Endometrial microvascular endothelial cells (primary cell): ENCODE measurements around the gene TREX2. TPM values are rescaled to one million over a fixed set of nuclear protein-coding genes. Genes with fewer than 3 reads are reported as not detected.

Experiments
- in situ Hi-C: cut with HindIII; loops from 2 replicates; pipeline ENCODE4 v1.10.0; 2017; ENCODE audit warnings: low sequenced_read_pairs, low pct_unique_long_range_greater_than_20kb; ENCODE audit errors: inconsistent ontology term
- total RNA-seq: library from RNA; depleted of rRNA; stranded (reverse); fragments of >200 nt; gene quantifications from one replicate; pipeline ENCODE4 v1.2.3, GENCODE V29; 2015; ENCODE audit errors: inconsistent ontology term

TREX2 gene
- total RNA-seq, 1 donor from 2014 or later: 0.56 TPM

DNA sequence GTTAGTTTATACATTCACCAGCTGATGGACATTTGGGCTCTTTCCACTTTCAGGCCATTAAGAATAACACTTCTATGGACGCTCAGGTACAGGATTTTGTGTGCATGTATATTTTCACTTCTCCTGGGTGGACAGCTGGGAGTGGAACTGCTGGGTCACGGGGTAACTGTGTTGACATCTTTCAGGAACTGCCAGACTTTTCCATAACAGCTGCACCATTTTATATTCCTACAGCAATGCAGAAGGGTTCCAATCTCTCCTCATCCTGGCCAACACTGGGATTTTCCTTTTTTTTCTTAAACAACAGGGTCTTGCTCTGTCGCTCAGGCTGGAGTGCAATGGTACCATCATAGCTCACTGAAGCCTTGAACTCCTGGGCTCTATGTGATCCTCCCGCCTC, 12.6 kb upstream of the TREX2 start:
- in situ Hi-C loops: no loop called here

GRCh38 chrX:153457827-153458466, 12.1 kb upstream of the TREX2 start:
- in situ Hi-C loops: no loop called here

GRCh38 chrX:153457136-153457825, 11.4 kb upstream of the TREX2 start:
- in situ Hi-C loops: no loop called here

GRCh38 chrX:153456704-153457103, 10.8 kb upstream of the TREX2 start:
- in situ Hi-C loops: no loop called here

DNA sequence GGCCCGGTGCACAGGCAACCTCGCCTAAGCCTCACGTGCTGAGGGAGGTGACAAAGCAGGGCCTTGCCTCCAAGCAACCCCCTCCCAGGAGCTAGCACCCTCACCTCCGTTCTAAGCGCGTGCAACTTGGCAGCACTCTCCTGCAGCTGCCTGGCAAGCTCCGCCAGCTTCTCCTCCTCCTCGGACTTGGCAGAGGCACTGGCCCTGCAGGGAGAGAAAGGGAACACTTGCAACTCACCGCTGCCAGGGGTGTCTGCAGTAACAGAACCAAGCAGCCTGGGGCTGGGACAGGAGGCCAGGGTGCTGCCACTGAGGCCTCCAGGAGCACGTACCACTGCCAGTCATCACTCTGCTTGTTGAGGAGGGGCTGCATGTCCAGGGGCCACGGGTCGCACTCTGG, 10.3 kb upstream of the TREX2 start:
- in situ Hi-C loops: no loop called here

DNA sequence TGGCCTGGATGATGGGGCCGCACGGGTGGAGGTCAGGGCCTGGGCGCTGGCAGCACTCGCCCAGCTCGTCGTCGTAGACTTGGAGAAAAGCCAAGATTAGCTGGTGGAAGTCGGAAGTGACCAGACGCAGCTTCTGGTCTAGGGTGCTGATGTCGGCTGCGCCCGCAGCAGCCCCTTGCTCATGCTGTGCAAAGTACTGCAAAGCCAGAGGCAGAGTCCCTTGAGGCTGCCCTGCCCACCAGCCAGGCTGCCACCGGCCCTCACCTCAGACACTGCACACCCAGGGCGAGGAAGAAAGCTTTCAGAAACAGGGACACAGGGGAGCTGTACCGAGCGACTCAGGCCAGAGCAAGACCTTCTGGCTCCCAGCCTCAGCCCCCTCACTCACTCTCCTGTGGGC, 9.7 kb upstream of the TREX2 start:
- in situ Hi-C loops: no loop called here

DNA sequence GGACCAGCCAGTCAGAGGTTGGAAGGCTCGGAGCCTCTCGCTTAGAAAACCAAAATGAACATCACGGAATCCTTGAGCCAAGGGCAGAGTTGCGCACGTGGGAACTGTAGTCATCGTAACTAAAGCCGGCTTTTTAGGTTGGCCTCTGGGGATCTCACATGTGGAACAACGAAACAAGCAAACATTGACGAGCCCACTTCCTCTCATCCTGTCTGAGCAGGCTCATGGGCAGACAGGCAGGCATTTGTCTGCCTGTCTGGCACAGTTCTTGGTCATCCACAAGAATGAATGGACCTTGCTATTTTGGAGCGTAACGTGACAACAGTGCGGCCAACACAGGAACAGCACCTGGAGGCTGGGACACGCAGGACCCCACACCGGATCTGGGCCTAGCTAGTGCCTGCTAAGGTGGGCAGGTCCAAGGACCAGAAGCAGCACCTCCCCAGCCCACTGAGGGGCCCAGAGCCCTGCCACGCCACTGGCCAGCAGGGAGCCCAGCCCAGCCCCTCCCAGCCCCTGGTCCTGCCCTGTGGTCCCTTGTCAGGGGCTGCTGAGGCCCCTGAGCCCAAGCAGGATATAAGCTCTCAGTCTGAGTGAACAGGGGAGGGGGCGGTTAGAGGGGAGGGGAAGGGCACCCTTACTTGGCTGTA, 9.2 kb upstream of the TREX2 start:
- in situ Hi-C loops: no loop called here

DNA sequence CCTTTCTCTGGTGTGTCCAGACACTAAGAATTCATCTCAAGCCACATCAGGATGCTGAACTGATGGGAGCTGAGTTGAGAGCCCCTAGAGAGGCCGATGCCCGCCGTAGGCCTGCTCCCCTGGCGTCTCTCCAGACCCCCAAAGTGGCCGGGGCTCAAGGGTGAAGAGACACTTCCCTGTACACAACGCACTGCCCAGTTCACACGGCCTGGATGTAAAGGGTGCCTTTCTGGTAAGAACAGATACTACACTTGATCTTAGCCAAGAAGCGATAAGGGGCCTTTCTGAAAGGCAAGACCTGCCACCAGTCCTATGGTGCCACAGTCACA, 5.1 kb upstream of the TREX2 start:
- in situ Hi-C loops: no loop called here

DNA sequence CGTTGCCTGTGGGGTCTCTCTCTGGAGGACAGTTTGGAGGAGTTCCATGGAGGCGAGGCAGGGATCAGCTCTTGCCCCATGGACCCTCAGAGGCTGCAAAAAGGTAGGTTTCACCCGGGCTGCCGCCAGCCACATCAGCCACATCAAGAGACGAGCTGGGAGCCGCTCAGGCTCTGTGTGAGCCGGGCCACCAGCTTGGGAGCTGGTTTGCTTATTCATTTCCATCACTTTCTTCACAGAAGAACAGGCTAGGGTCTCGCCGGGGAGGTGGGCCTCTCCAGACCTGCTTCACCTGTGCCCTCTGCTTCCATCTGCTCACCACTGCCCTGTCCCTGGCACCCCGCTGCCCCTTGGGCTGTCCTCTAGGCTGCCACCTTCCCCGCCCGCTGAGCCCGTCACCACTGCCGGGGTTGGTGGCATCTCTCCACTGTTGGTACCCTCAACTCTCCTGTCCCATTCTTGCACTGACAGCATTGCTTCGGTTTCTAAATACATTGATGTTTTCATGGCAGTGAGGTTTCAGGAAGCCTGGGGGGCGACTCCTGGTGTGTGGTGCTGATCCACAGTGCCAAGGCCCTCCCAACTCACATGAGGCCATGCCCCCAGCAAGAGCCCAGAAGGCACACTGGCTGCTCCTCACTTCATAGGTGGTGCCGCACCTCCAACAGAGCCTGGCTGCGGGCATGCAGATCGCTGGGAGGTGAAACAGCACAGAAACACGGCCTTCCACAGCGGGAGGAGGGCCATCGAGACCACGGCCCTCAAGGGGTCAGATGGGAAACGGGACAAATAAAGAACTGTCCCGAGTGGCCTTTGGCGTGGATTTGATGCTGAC, 4.5 kb upstream of the TREX2 start:
- in situ Hi-C loops: no loop called here

DNA sequence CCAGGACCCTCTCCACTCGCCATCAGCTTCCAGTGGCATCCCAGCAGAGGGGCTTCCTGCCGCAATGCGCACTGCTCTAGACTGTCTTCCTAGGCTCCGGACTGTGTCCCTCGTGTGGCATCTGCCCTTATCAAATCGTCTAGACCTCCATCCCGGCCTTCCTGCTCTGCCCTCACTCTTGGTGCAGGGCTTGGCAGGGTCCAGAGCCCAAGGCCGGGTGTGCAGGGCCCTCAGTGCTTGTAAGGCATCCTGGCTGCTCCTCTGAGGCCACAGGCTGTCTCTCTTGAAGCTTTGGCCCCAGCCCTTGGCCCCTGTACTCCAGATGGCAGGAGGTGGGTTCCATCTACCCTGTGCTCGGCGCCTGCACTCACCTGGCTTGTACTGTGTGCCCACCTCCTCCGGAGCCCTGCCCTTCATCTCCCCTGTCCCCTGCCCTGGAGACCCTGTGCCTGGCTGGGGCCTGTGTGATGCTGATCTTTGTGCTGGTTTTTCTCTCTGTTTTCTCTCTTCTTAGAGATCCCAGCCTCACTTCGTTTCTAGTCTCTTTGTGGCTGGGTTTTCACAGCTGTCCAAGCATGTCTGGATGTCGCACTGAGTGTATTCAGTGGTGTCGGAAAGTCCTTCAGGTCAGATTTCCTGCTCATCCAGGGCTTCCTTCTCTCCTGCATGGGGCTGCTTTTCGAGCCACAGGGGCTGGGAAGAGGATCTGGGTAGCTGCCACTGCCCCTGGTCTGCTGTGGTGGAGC, 3.7 kb upstream of the TREX2 start:
- in situ Hi-C loops: no loop called here

DNA sequence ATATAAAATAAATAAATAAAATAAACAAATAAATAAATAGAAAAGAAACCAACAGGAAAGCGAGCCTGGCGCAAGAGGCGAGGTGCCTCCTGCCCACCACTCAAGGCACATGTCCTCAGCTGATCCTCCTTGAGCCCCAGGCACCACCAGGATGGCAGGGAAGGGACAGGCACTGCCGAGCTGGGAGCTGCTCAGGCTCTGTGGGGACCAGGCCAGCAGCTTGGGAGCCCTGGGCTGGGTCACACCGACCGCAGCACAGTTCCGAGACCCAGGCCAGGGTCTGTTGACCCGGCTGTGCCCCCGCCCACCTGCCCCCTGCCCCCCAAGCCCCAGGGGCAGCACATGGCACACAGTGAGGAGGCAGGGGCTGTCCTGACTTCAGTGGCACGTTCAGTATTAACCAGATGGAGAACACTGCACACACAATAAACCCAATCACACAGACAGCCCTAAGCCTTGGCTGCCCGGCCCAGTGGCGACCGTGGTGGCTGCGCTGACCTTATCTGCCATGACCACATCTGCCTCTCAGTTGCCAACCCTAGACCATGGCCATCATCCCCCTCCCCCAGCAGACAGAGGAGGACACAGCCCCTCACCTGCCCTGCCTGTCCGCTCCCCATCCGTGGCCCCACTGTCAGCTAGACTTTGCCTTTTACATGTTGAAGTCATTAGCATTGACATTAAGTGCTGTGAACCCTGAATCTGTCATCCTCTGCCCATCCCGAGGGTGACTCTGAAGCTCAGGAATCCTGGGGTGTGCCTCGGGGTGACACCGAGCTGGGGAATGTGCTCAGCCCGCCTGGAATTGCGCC, 2.9 kb upstream of the TREX2 start:
- in situ Hi-C loops: no loop called here

GRCh38 chrX:153447581-153447960, 1.7 kb upstream of the TREX2 start:
- in situ Hi-C loops: no loop called here

- in situ Hi-C loops: no loop called here
Observed at GRCh38 chrX:153446950-153447580, 1.2 kb upstream of the TREX2 start.

GRCh38 chrX:153446636-153446936, 730 bp upstream of the TREX2 start:
- in situ Hi-C loops: no loop called here

DNA sequence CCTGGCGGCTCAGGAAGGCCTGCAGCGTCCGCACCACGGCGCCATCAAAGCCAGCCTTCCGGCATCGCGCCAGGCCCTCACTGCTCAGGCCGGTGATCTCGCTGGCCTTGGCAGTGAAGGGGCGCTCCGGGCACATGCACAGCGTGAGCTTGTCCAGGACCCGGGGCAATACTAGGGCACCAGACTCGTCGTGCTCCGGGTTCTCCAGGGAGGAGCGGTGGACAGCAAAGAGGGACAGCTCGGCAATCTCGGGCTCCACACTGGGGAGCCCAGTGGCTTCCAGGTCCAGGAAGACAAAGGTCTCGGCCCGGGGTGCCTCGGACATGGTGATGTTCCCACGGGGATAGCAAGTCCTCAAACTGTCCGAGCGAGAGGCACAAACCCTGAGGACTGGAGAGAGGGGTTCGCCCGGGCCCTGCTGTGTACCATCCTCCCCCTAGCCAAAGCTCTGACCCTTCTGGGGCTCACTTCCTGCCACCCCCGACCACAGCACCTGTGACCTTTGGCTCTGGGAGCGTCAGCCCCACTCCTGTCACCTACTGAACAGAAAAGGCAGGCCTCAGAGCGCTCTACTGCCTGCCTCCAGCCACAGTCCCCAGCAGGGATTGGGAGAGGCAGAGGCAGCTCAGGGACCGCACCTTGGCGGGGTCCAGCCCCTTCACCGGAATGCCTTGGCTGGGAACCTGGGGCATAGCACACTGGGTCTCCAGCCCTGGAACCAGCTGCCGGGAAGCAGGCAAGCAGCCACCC, 575 bp downstream of the TREX2 start:
- in situ Hi-C loops: no loop called here

GRCh38 chrX:153444333-153445011, 1.4 kb downstream of the TREX2 start:
- in situ Hi-C loops: no loop called here
